Stromal cell of bone marrow (primary cell): ENCODE results near the gene GLUD1.
"Not testable (repeated sequence)": the region's sequence is repeated elsewhere in the genome, so short reads cannot be mapped to it uniquely, and the experiment has no call there.

Experiments
- DNase-seq: peaks from one replicate; pipeline ENCODE4 v3.0.0-alpha.2; 2012; ENCODE audit warnings: low read depth

The GLUD1 gene

GRCh38 chr10:87094373-87095235, at the start of gene GLUD1, which contains the start of gene SHLD2:
TSS of gene GLUD1 (minus strand) at chr10:87094843. CDS start at chr10:87094769, 74 bp downstream.
TSS of gene SHLD2 (plus strand) at chr10:87095206. CDS start at chr10:87151355, 56,149 bp downstream.
- DNase-seq: peak; percentile 78

- DNase-seq: not testable (repeated sequence)
Measured at GRCh38 chr10:87143109-87143418, 48.4 kb upstream of the GLUD1 start.

- DNase-seq: peak; percentile 48
Measured at GRCh38 chr10:87142230-87143108, 47.8 kb upstream of the GLUD1 start.

- not testable (repeated sequence) for DNase-seq
Measured at GRCh38 chr10:87137478-87137877, 42.8 kb upstream of the GLUD1 start.

- not testable (repeated sequence) for DNase-seq
Measured at GRCh38 chr10:87134440-87134839, 39.8 kb upstream of the GLUD1 start.

- not testable (repeated sequence) for DNase-seq
Measured at GRCh38 chr10:87133936-87134335, 39.3 kb upstream of the GLUD1 start.

DNA sequence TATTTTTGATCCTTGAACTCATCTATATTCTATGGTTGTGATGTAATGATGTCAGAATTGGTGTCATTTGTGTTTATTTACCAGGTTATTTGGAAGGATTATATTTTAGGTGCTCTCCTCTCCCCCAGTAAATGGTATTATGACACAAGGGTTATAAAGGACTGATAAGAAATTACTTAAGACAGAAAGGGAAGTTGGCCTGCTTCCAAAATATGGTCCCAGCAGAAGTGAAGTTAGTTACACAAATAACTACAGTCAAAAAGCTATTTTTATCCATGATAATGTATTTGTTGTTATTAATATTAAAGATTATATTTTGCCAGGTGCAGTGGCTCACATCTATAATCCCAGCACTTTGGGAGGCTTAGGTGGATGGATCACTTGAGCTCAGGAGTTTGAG, 37.5 kb upstream of the GLUD1 start:
- not testable (repeated sequence) for DNase-seq

GRCh38 chr10:87127607-87128156, 33.0 kb upstream of the GLUD1 start:
- DNase-seq: not testable (repeated sequence)

- DNase-seq: not testable (repeated sequence)
Measured at GRCh38 chr10:87127048-87127447, 32.4 kb upstream of the GLUD1 start.

DNA sequence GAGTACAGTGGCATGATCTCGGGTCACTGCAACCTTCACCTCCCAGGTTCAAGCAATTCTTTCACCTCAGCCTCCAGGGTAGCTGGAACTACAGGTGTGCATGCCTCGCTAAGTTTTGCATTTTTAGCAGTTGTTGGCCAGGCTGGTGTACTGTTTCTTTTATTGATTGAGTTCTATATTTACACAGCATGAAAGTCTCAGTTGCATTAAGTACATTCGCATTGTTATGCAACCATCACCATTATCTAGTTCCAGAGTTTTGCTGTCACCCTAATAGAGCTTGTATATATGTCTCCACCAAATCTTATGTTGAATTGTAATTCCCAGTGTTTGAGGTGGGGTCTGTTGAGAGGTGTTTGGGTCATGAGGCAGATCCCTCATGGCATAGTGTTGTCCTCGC, 28.7 kb upstream of the GLUD1 start:
- DNase-seq: not testable (repeated sequence)

DNA sequence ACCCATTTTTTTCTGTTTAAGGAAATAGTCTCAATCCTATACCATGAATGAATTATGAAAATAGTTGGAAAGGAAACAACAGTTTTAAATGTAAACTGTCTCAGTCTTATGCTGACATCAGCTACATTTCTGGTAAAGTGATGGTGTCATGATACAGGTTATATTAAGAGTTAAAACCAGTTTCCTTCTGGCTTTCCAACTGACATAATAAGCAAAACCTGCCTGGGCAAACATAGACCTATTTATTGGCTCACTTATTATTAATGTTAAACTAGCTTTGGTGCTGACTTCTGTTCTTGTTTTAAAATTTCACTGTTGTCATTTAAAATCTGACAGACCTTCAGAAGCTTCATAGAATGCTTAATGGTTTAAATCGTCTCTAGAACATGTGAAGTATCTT, 24.4 kb upstream of the GLUD1 start:
- not testable (repeated sequence) for DNase-seq

GRCh38 chr10:87118122-87118521, 23.5 kb upstream of the GLUD1 start:
- not testable (repeated sequence) for DNase-seq

GRCh38 chr10:87105446-87106124, 10.9 kb upstream of the GLUD1 start:
- DNase-seq: no peak

DNA sequence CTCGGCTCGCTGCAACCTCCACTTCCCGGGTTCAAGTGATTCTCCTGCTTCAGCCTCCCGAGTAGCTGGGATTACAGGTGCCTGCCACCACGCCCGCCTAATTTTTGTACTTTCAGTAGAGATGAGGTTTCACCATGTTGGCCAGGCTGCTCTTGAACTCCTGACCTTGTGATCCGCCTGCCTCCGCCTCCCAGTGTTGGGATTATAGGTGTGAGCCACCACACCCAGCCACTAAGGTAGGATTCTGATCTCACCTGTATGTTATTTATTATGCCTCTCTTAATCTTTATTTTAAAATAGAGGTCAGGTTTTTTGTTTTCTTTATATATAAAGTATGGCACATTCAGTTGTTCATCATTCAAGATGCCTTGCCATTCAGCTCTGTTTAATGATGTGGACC, 10.1 kb upstream of the GLUD1 start:
- not testable (repeated sequence) for DNase-seq

- DNase-seq: no peak
Measured at GRCh38 chr10:87101996-87102395, 7.4 kb upstream of the GLUD1 start.

DNA sequence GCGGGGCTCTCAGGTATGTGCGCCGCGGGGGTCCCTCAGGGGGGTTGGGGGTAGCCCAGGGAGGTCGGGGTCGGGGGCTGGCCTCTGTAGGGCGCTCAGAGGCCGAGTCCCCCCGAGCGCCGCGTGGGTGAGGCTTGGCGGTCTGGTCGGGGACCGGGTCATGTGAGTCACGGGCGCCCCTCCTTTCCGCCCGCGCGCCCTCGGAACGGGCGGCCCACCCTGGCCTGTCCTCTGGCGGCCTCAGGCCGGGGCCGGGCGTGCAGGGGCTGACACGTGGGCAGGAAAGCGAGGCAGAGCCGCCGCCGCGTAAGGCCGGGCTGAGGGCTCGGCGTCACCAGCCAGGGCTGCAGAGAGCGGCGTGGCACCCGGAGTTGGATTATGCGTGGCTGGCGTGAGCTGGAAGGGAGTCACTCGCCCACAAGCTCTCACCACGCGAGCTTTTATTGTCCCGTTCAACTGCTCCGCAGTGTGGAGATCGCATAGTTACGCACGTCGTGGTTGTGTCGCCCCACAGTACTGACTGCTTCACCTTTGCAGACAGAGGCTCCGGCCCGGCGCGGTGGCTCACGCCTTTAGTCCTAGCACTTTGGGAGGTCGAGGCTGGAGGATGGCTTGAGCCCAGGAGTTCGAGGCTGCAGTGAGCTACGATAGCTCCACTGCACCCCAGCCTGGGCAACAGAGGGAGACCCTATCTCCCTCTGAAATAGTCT, 748 bp upstream of the GLUD1 start:
- peak; percentile 81 for DNase-seq

- no peak for DNase-seq
Measured at GRCh38 chr10:87093632-87094372, 841 bp downstream of the GLUD1 start.

GRCh38 chr10:87092861-87093631, 1.6 kb downstream of the GLUD1 start:
- DNase-seq: peak; percentile 30

- DNase-seq: peak; percentile 54
Measured at GRCh38 chr10:87092376-87092860, 2.2 kb downstream of the GLUD1 start.

GRCh38 chr10:87090779-87091178, 3.9 kb downstream of the GLUD1 start:
- no peak for DNase-seq
